Measurements from ENCODE around the gene AK1. TPM values are rescaled to one million over a fixed set of nuclear protein-coding genes. Genes with fewer than 3 reads are reported as not detected.

AK1 gene
- total RNA-seq, 1 experiment from 2014 or later: 61.1 TPM

DNA sequence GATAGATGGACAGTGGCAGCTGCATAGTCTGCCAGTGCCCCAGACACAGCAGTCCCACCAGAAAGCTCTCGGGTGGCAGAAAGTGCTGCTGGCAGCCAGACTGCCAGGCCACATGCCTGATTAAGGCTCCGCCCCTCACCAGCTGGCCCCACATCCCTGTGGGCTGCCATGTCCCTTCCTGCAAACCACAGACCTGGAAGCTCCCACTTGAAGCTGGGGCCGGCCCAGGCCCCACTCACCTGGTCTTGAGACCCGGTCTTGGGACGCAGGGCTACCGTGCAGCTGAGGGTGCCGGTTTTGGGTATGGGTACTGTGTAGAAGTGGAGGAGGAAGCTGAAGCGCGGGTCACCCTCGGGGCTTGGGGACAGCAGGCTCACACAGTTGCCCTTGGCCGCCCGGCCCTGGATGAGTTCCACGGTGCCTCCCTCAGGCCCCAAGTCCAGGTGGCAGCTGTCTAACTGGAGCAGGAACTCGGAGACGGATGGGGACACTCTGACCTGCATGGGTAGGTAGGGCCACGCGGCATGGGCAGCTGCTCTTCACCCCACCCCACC lies 59.5 kb downstream of the AK1 start:
- no peak for DNase-seq (ENCODE audit: low read depth, low spot score)
- no TSS peak for BruUV-seq (replicated peaks)
- no peaks in the 10 kb centered on the region for H4K20me1 ChIP-seq (ENCODE audit: insufficient read depth)
- H3K27ac ChIP-seq (ENCODE audit: low read depth, low read length): no peak overlapping the region
- RAD21 ChIA-PET (ENCODE audit: low non-redundant PET in 1 of 2, low total read pairs in 2 of 2, uncharacterized antibody in 2 of 2, unreplicated experiment in 2 of 2): no interaction called here
- H3K9me3 ChIP-seq (ENCODE audit: control insufficient read depth in 1 of 2, insufficient read depth in 1 of 2, low read depth in 1 of 2, low read length in 2 of 2): no peaks in the 10 kb centered on the region
- no peak overlapping the region for H3K9ac ChIP-seq (ENCODE audit: low read length)
- H3K4me1 ChIP-seq (ENCODE audit: control insufficient read depth in 1 of 2, insufficient read depth in 2 of 2, low read length in 2 of 2): no peaks in the 10 kb centered on the region
- H3K4me2 ChIP-seq (ENCODE audit: low read length): no peak overlapping the region
- H3K36me3 ChIP-seq (ENCODE audit: control insufficient read depth in 1 of 2, insufficient read depth in 2 of 2, low read length in 2 of 2): peaks cover 12 to 13% of the 10 kb centered on the region in 2 experiments; a peak in 3 of 4 replicates
- no peaks in the 10 kb centered on the region for H3K79me2 ChIP-seq (ENCODE audit: insufficient read depth, low read length)
- ATAC-seq: no peak
- TF ChIP-seq, protein P1, sequence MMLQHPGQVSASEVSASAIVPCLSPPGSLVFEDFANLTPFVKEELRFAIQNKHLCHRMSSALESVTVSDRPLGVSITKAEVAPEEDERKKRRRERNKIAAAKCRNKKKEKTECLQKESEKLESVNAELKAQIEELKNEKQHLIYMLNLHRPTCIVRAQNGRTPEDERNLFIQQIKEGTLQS (IDR thresholded peaks at IDR 0.05): no peak
- no peak for TF ChIP-seq FOSL1 (IDR thresholded peaks at IDR 0.05; ENCODE audit: low read depth)
- TF ChIP-seq JUND (IDR thresholded peaks at IDR 0.05): no peak
- no peak for TF ChIP-seq ZNF274 (IDR thresholded peaks at IDR 0.05; ENCODE audit: low read depth, low read length)
- no peak for TF ChIP-seq POLR2AphosphoS5 (IDR thresholded peaks at IDR 0.05; ENCODE audit: low read depth, low read length)
- no peak for TF ChIP-seq TCF7L2 (IDR thresholded peaks at IDR 0.05; ENCODE audit: borderline replicate concordance, extremely low read depth, insufficient read depth, insufficient read length)
- TF ChIP-seq, protein P2, sequence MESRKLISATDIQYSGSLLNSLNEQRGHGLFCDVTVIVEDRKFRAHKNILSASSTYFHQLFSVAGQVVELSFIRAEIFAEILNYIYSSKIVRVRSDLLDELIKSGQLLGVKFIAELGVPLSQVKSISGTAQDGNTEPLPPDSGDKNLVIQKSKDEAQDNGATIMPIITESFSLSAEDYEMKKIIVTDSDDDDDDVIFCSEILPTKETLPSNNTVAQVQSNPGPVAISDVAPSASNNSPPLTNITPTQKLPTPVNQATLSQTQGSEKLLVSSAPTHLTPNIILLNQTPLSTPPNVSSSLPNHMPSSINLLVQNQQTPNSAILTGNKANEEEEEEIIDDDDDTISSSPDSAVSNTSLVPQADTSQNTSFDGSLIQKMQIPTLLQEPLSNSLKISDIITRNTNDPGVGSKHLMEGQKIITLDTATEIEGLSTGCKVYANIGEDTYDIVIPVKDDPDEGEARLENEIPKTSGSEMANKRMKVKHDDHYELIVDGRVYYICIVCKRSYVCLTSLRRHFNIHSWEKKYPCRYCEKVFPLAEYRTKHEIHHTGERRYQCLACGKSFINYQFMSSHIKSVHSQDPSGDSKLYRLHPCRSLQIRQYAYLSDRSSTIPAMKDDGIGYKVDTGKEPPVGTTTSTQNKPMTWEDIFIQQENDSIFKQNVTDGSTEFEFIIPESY (IDR thresholded peaks at IDR 0.05; ENCODE audit: extremely low read depth, insufficient replicate concordance, low read length): no peak
- no peaks in the 10 kb centered on the region for H3K9me2 ChIP-seq (ENCODE audit: insufficient read depth)
- CTCF ChIA-PET: no interaction called here
- H3K4me3 ChIP-seq (replicated peaks in 1 of 2; ENCODE audit: low read depth in 1 of 2, low read length in 2 of 2): no peak overlapping the region
- intact Hi-C loops (cut with micrococcal nuclease): no loop called here
- POLR2A ChIA-PET: interaction anchor here (1.1 kb wide), 1 partner anchor 103 kb away, joined by 3 read pairs; no protein-coding TSS in a partner anchor
- no peak overlapping the region for H2AFZ ChIP-seq (ENCODE audit: low read depth, low read length, poor library complexity, severe bottlenecking)
- H3K27me3 ChIP-seq (ENCODE audit: insufficient read depth, low read length): no peaks in the 10 kb centered on the region
